SK-N-MC (cell line): ENCODE data around the gene TRHDE.

Experiments used
- EZH2 ChIP-seq: fragments of 200-600 bp; sonication (generic); IDR thresholded peaks from one replicate; pipeline ENCODE4 v1.6.1; 2017; ENCODE audit warnings: antibody characterized with exemption
- FOXP2 ChIP-seq: optimal IDR thresholded peaks from 2 replicates; pipeline ENCODE3; 2011; ENCODE audit warnings: mild to moderate bottlenecking, moderate library complexity; ENCODE audit not compliant: insufficient read depth; ENCODE audit errors: extremely low read length, control extremely low read depth
- POLR2AphosphoS5 ChIP-seq: IDR thresholded peaks from 2 replicates; pipeline ENCODE4 v1.6.1; 2012; ENCODE audit warnings: mild to moderate bottlenecking, low read depth, low read length, borderline replicate concordance

GRCh38 chr12:72297666-72298065, 25.5 kb downstream of the TRHDE start:
- TF ChIP-seq EZH2, result no peak
- no peak for TF ChIP-seq POLR2AphosphoS5
- TF ChIP-seq FOXP2, result no peak
